Measurements from ENCODE around the gene UBP1. TPM values are rescaled to one million over a fixed set of nuclear protein-coding genes. Genes with fewer than 3 reads are reported as not detected.

Gene UBP1
- total RNA-seq, 1 donor, result 79.5 TPM

Small RNA genes lying within 50 kb of the gene (small RNA-seq; reads per million reads assigned to genes)
- not detected for gene RNU7-110P

Other genes starting within 250 kb of the UBP1 start
- gene SUSD5, start 221.6 kb downstream of the UBP1 start, total RNA-seq, result 1.3 and 2.2 TPM in 2 replicates
- gene FBXL2, start 163.0 kb downstream of the UBP1 start, total RNA-seq, result 12.6 and 16.8 TPM in 2 replicates

Data from fibroblast of villous mesenchyme (primary cell).